Retina (tissue), 1 donor: Measurements from ENCODE around the gene ADGRE1.
"Not testable (repeated sequence)": the region's sequence is repeated elsewhere in the genome, so short reads cannot be mapped to it uniquely, and the experiment has no call there.

ENCODE experiments used
- DNase-seq: peaks from one replicate; pipeline ENCODE4 v3.0.0-alpha.2; 2016

The ADGRE1 gene

DNA sequence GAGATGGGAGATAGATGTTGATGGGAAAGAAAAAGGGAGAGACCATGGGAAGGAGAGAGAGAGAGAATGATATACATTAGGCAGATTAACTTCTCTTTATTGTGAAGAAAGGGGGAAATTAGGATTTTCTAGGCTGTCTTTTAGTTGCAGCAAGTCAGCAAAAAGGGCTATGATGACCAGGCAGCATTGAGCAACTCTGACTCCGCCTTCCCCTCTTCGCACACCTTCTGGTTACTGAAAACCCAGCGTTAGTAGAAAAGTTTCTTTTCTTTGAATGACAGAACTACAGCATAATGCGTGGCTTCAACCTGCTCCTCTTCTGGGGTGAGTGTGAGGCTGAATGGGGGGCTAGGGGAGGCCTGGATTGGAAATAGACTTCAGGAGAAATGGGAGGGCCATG is at the start of gene ADGRE1:
ADGRE1 (plus strand) TSS at position 264 of the 400 bp plus-strand sequence; CDS start at position 294, 30 bp downstream.
- no peak for DNase-seq

DNA sequence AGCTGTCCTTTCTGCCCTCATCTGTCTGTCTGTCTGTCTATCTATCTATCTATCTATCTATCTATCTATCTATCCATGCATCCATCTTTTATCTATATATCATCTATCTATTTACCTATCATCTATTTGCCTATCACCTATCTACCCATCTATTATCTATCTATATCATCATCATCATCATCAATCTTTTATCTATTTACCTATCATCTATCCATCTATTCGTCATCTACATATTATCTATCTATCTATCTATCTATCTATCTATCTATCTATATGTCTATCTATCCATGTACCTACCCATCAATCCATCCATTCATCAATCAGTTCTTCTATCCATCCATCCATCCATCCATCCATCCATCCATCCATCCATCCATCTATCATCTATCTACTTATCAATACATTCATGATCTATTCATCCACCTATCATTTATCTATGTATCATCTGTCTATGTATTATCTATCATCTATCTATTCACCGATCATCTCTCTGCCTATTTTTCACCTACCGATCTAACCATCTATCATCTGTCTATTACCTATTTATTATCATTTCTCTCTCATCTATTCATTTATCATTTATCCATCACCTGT is 49.2 kb upstream of the ADGRE1 start:
- DNase-seq: no peak

- DNase-seq: no peak
Observed at GRCh38 chr19:6842871-6843607, 44.3 kb upstream of the ADGRE1 start.

DNA sequence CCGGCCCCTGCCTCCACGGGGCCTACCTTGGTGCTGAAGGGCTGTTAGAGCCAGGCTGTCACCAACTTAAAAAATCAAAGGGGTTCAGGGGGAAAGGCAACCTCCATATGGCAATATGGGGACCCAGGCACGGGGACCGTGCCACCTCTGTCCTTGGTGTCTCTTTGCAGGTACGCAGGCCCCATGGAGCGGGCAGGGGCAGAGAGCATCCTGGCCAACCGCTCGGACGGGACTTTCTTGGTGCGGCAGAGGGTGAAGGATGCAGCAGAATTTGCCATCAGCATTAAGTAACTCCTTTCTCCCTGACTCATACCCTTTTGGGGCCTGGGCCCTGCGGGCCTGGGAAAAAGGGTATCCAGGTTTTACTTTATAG is 39.6 kb upstream of the ADGRE1 start:
- no peak for DNase-seq

DNA sequence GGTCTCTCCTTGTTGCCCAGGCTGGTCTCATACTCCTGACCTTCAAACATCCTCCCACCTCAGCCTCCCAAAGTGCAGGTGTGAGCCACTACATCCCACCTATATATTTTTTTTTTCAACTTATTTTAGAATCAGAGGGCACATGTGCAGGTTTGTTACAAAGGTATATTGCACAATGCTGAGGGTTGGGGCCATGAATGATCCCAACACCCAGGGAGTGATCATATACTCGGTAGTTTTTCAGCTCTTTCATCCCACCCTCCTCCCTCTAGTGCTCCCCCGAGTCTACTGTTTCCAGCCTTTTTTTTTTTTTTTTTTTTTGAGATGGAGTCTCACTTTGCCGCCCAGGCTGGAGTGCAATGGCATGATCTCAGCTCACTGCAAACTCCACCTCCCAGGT is 38.4 kb upstream of the ADGRE1 start:
- no peak for DNase-seq

DNA sequence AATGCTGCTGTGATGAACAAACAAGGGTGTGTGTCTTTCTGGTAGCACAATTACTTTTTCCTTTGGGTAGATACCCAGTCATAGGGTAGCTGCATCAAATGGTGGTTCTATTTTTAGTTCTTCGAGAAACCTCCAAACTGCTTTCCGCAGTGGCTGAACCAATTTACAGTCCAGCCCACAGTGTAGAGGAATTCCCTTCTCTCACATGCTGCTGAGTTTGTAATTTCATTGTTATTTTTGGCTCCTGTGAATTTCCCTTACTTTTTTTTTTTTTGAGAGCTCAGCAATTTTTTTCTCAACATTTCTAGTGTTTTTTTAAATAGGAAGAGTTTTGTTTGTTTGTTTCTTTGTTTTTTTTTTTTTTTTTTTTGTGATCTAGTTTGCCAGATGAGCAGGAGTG is 37.5 kb upstream of the ADGRE1 start:
- DNase-seq: no peak

DNA sequence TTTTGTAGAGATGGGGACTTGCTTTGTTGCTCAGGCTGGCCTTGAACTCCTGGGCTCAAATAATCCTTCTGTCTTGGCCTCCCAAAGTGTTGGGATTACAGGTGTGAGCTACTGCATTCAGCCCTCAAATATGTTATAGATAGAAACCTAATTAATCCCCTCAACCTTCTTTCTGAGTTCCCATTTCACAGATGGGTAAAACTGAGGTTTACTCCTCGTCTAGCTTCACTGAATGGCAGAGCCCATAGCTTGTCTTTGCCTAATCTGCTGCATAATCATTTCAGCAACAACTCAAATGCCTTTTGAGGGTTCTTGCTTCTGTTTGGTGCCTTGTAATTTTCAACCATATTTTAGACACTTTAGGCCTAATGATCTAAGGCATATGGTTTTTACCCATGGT is 36.0 kb upstream of the ADGRE1 start:
- no peak for DNase-seq

GRCh38 chr19:6852001-6852400 is 35.4 kb upstream of the ADGRE1 start:
- no peak for DNase-seq

GRCh38 chr19:6853868-6854267 is 33.5 kb upstream of the ADGRE1 start:
- DNase-seq: no peak

DNA sequence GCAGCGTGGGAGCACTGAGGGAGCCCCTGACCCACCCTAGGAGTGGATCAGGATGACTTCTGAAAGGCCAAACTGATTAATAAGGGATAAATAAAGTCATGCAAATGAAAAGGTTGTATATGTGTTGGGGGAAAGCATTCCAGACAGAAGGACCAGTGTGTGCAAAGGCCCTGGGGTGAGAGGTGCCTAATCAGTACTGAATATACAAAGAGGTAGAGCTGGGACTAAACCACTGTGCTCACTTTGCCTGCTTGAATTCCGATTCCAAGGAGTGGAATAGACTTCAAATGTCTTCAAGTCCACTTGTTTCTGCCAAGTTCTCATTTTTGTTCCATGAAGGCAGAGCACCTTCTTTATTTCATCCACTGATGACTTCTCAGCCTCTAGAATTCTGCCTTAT is 32.6 kb upstream of the ADGRE1 start:
- no peak for DNase-seq

- no peak for DNase-seq
Observed at GRCh38 chr19:6856749-6857372, 30.5 kb upstream of the ADGRE1 start.

DNA sequence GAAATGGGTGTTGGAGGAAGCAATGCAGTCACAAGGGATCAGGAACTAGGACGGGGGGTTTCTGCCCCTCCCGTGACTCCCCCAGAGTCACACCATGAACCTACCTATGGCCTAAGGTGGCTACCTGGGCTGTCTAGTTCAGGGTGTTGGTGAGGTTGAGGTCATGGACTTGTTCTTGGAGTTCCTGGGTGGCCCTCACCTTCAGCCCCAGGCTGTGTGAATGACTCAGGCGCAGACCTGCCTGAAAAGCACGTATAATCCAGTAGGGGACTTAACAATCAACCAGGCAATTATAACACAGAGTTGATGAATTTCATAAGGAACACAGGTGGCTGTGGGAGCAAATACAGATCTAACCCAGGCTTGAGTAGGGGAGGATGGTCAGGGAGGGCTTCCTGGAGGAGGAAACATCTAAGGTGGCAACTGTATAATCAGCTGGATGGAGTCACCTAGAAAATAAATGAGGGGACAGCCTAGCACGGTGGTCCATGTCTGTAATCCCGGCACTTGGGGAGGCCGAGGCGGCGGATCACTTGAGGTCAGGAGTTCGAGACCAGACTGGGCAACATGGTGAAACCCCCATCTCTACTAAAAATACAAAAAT is 25.6 kb upstream of the ADGRE1 start:
- DNase-seq: no peak

GRCh38 chr19:6862673-6863078 is 24.7 kb upstream of the ADGRE1 start:
- peak; percentile 87 for DNase-seq

- no peak for DNase-seq
Observed at GRCh38 chr19:6864325-6864940, 22.9 kb upstream of the ADGRE1 start.

DNA sequence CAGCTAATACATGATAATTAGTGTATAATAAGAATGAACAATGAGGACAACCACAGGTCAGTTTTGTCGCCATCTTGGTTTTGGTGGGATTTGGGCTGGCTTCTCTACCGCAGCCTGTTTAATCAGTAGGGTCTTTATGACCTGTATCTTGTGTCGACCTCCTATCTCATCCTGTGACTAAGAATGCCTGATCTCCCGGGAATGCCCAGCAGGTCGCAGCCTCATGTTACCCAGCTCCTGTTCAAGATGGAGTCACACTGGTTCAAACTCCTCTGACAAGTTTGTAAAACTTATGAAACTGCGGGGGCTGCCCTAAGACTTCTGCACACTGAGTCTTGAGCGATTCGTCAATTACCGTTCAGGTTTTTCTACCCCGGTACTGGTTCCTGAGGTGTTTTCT is 21.5 kb upstream of the ADGRE1 start:
- DNase-seq: no peak

DNA sequence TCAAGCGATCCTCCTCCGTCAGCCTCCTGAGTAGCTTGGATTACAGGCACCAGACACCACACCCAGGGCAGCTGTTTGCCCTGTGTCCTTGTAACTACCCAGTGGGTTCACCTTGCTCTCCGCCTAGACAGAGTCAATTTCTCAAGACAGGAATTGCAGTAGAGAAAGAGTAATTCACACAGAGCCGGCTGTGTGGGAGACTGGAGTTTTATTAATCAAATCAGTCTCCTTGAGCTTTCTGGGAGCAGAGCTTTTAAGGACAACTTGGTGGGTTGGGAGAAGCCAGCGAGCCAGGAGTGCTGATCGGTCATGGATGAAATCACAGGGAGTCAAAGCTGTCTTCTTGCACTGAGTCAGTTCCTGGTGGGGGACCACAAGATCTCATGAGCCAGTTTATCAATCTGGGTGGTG is 20.6 kb upstream of the ADGRE1 start:
- no peak for DNase-seq

DNA sequence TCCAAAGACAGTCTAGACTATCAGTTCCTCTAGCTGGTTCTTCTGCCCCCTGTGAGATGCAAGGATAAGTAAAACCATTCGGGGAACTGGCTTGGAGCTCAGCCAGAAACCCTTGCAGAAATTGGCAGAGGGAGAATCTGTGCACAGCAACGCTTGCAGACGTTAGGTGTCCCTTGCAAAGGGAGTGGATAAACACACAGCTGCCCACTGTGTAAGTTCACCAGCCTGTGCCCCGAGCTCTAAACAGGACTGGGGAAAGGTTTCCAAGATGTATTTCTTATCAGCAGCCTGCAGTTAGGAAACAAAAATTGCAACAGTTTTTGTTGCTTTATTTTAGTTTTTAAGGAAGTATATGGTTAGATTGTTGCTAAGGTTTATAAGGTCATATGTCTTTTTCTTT is 19.0 kb upstream of the ADGRE1 start:
- no peak for DNase-seq

- DNase-seq: not testable (repeated sequence)
Observed at GRCh38 chr19:6869151-6869882, 18.1 kb upstream of the ADGRE1 start.

DNA sequence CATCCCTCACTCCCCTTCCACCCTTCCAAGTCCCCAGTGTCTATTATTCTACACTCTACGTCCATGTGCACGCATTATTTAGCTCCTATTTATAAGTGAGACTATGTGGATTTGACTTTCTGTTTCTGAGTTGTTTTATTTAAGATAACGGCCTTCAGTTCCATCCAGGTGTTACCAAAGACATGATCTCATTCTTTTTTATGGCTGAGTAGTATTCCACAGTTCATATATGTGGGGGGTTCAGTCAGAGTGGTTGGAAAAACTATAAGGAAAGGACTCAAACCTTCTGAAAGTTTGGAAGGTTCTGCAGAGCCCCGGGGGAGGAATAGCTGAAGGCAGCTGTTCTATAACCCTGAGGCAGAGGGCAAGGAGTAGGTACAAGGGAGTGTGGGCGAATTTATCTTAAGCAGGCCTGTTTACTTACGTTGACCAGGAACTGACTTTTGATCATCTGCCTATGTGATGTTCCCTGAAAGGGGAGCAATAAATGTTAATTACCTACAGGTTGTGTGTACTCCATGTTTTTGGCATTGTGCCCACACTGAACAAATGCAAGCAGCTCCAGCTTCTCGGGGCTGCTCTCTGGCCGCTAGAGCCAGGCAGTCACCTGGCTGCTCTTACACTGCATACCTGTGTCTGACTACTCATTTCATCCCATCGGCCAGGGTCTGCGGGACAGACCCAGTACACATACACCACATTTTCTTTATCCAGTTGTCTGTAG is 13.5 kb upstream of the ADGRE1 start:
- DNase-seq: no peak

- DNase-seq: no peak
Observed at GRCh38 chr19:6875218-6875617, 12.2 kb upstream of the ADGRE1 start.

GRCh38 chr19:6876748-6877147 is 10.6 kb upstream of the ADGRE1 start:
- DNase-seq: no peak

DNA sequence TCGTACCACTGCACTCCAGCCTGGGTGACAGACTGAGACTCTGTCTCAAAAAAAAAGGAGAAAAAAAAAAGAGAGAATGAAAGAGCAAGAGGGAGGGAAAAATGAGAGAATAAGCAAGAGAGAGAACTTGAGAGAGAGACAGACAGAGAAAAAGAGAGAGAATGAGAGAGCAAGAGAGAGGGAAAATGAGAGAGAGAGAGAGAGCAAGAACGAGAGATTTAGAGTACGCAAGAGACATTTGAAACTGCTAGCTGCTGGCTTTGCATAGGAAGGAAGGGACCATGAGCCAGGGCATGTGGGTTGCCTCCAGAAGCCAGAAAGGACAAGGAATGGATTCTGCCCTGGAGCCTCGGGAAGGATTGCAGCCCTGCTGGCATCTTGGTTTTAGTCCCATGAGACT is 9.6 kb upstream of the ADGRE1 start:
- no peak for DNase-seq
